Neuronal stem cell (in vitro differentiated cells): Measurements from ENCODE around the gene NCOA3.
A peak's percentile ranks its signal among the peaks of the same experiment; 100 is the strongest.

Experiments used
- DNase-seq: peaks from one replicate; pipeline ENCODE4 v3.0.0-alpha.2; 2013; ENCODE audit warnings: low spot score
- H2AFZ ChIP-seq: one replicate; pipeline ENCODE4 v1.6.1; 2013; ENCODE audit warnings: mild to moderate bottlenecking, low read length, inconsistent platforms
- H2AK5ac ChIP-seq: 2 replicates; pipeline ENCODE4 v1.6.1; 2013; ENCODE audit warnings: low read depth, mild to moderate bottlenecking, inconsistent platforms, low read length, moderate library complexity, mixed read lengths
- H2BK120ac ChIP-seq: 2 replicates; pipeline ENCODE4 v1.6.1; 2013; ENCODE audit warnings: low read depth, mild to moderate bottlenecking, inconsistent platforms, low read length, moderate library complexity, mixed read lengths
- H2BK12ac ChIP-seq: one replicate; pipeline ENCODE4 v1.6.1; 2013; ENCODE audit warnings: low read length, inconsistent platforms
- H2BK15ac ChIP-seq: 2 replicates; pipeline ENCODE4 v1.6.1; 2013; ENCODE audit warnings: mild to moderate bottlenecking, low read length, inconsistent platforms, mixed read lengths
- H2BK5ac ChIP-seq: one replicate; pipeline ENCODE4 v1.6.1; 2013; ENCODE audit warnings: inconsistent platforms, mild to moderate bottlenecking, low read length, moderate library complexity
- H3K14ac ChIP-seq: one replicate; pipeline ENCODE4 v1.6.1; 2013; ENCODE audit warnings: low read length, inconsistent platforms
- H3K18ac ChIP-seq: 2 replicates; pipeline ENCODE4 v1.6.1; 2013; ENCODE audit warnings: low read length, inconsistent platforms
- H3K23ac ChIP-seq: 2 replicates; pipeline ENCODE4 v1.6.1; 2013; ENCODE audit warnings: low read depth, mild to moderate bottlenecking, mixed read lengths, low read length, inconsistent platforms; ENCODE audit not compliant: poor library complexity
- H3K27ac ChIP-seq: replicated peaks from 3 replicates; pipeline ENCODE4 v1.5.1; 2013; ENCODE audit warnings: low read length, inconsistent platforms
- H3K27me3 ChIP-seq, 3 experiments: 2 replicates each; pipeline ENCODE4 v1.6.1; 2013; ENCODE audit warnings: low read length in 3 of 3, mild to moderate bottlenecking in 2 of 3, inconsistent platforms in 1 of 3, low read depth in 1 of 3, mixed read lengths in 1 of 3, moderate library complexity in 1 of 3; ENCODE audit not compliant: control insufficient read depth in 3 of 3, insufficient read depth in 3 of 3
- H3K36me3 ChIP-seq, 2 donors: replicated peaks in 1 of 2; 2 replicates each; pipeline ENCODE4 v1.6.1; 2013; ENCODE audit warnings: low read length in 2 of 2; ENCODE audit not compliant: control insufficient read depth in 2 of 2, insufficient read depth in 2 of 2
- H3K4ac ChIP-seq: 2 replicates; pipeline ENCODE4 v1.6.1; 2013; ENCODE audit warnings: inconsistent platforms, mild to moderate bottlenecking, low read length, moderate library complexity
- H3K4me1 ChIP-seq, 2 donors: 1 replicate in 1 of 2; 2 replicates in 1 of 2; pipeline ENCODE4 v1.6.1; 2013; ENCODE audit warnings: low read length in 2 of 2, low read depth in 1 of 2; ENCODE audit not compliant: control insufficient read depth in 2 of 2, insufficient read depth in 1 of 2
- H3K4me2 ChIP-seq: one replicate; pipeline ENCODE4 v1.6.1; 2013; ENCODE audit warnings: mild to moderate bottlenecking, low read length, inconsistent platforms; ENCODE audit not compliant: insufficient read depth, poor library complexity, severe bottlenecking
- H3K4me3 ChIP-seq, 2 donors: 2 replicates each; pipeline ENCODE4 v1.5.1; 2013; ENCODE audit warnings: low read length in 2 of 2, mild to moderate bottlenecking in 2 of 2, inconsistent platforms in 1 of 2, moderate library complexity in 1 of 2
- H3K79me1 ChIP-seq: one replicate; pipeline ENCODE4 v1.6.1; 2013; ENCODE audit warnings: low read depth, mild to moderate bottlenecking, inconsistent platforms, low read length, moderate library complexity
- H3K9ac ChIP-seq: one replicate; pipeline ENCODE4 v1.6.1; 2013; ENCODE audit warnings: mild to moderate bottlenecking, low read depth, low read length, inconsistent platforms; ENCODE audit not compliant: poor library complexity
- H3K9me3 ChIP-seq, 2 donors: replicated peaks in 1 of 2; 2 replicates each; pipeline versions ENCODE3 to v1.6.1; 2013; ENCODE audit warnings: low read length in 2 of 2, mild to moderate bottlenecking in 2 of 2, inconsistent platforms in 1 of 2, low read depth in 1 of 2, mixed read lengths in 1 of 2, moderate library complexity in 1 of 2; ENCODE audit not compliant: control insufficient read depth in 2 of 2, insufficient read depth in 1 of 2
- H4K8ac ChIP-seq: one replicate; pipeline ENCODE4 v1.6.1; 2013; ENCODE audit warnings: low read depth, mild to moderate bottlenecking, inconsistent platforms, low read length, moderate library complexity
- H4K91ac ChIP-seq: one replicate; pipeline ENCODE4 v1.6.1; 2013; ENCODE audit warnings: low read length, low read depth, mild to moderate bottlenecking, inconsistent platforms; ENCODE audit not compliant: poor library complexity
- WGBS, 2 donors: extraction: QIAGEN DNeasy Blood & Tissue Kit; methylation state at CpG; one replicate each; pipeline ENCODE4 v1.1.7; 2013; ENCODE audit warnings: missing lambda C conversion rate in 2 of 2, mixed read lengths in 1 of 2; ENCODE audit not compliant: insufficient read length in 2 of 2, insufficient replicate concordance in 1 of 2; ENCODE audit errors: extremely low coverage in 2 of 2; 5-methylcytosine and 5-hydroxymethylcytosine counted together

NCOA3 gene

DNA sequence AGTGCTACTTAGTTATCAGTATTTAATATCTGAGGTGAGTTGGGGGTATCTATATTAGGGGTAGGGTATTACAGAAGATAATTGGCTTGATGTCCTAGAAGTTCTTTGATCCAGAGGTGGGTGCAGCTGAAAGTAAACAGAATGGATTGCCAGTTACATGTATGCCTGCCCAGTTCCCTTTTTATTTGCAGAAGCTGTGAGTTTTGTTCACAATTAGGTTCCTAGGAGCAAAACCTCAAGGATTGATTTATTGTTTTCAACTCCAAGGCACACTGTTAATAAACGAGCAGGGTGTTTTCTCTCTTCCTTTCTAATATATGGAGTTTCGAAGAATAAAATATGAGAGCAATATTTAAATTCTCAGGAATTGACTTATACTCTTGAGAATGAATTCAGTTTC, 154.6 kb downstream of the NCOA3 start:
- Histone ChIP-seq H3K18ac (no peak overlapping the region), H2BK5ac (no peak overlapping the region), H3K79me1 (no peaks in the 10 kb centered on the region), H3K4me3 (no peak overlapping the region), H3K4ac (no peak overlapping the region), H3K23ac (no peak overlapping the region), H3K9ac (no peak overlapping the region), H2BK15ac (no peak overlapping the region), H3K4me2 (no peak overlapping the region), H3K4me1 (peaks cover 8 to 25% of the 10 kb centered on the region in 2 donors), H4K8ac (no peak overlapping the region), H2BK12ac (no peak overlapping the region), H3K27me3 (no peaks in the 10 kb centered on the region), H3K9me3 (no peaks in the 10 kb centered on the region), H4K91ac (no peak overlapping the region), H2BK120ac (no peak overlapping the region), H3K27ac (no peak overlapping the region), H3K36me3 (peaks cover 14 to 93% of the 10 kb centered on the region in 2 donors), H3K14ac (no peak overlapping the region), H2AK5ac (no peak overlapping the region), H2AFZ (no peak overlapping the region)
- WGBS, 2 donors: no CpG with 5 or more reads among the region's 2 CpGs
- DNase-seq: no peak

DNA sequence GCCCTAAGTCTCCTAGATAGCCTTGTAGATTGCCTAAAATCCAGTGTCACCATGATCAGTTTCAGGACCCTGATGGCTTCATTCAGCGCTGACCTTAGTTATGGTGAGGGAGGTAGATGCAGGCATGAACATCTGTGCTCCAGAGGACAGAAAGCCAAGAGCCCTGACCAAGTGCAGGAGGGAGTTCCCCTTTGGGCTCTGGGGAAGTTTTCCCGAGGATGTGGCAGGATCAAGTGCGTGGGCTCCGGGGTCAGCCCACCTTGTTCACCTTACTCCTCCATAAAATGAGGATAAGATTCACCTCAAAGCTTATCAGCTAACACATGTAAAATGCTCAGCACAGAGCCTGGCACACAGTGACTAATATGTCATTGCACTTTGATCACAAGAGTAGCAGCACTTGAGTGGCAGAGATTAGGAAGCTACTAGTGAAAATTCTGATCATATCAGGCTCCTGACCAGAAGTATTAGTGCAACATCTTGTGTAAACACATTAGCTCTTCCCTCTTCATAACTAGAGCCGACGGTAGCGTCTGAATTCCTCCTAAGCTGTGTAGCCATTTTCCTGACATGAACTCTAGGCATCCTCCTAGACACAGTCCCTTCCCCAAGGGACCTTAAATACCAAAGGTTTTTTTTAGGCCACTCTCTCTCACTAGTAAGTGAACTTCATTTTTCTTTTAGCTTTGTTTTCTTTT, 158.4 kb downstream of the NCOA3 start:
- Histone ChIP-seq H3K23ac (no peak overlapping the region), H3K27ac (no peak overlapping the region), H3K18ac (no peak overlapping the region), H4K8ac (no peak overlapping the region), H3K79me1 (no peaks in the 10 kb centered on the region), H3K14ac (no peak overlapping the region), H2BK5ac (no peak overlapping the region), H3K9ac (no peak overlapping the region), H3K9me3 (no peaks in the 10 kb centered on the region), H3K4me3 (no peak overlapping the region), H2BK15ac (no peak overlapping the region), H3K36me3 (peaks cover 6 to 78% of the 10 kb centered on the region in 2 donors), H3K4ac (no peak overlapping the region), H4K91ac (no peak overlapping the region), H3K4me2 (no peak overlapping the region), H2AFZ (no peak overlapping the region), H3K4me1 (peaks cover 3 to 9% of the 10 kb centered on the region in 2 donors), H3K27me3 (no peaks in the 10 kb centered on the region), H2AK5ac (no peak overlapping the region), H2BK120ac (no peak overlapping the region), H2BK12ac (no peak overlapping the region)
- WGBS, 2 donors: no CpG with 5 or more reads among the region's 7 CpGs
- DNase-seq: no peak

DNA sequence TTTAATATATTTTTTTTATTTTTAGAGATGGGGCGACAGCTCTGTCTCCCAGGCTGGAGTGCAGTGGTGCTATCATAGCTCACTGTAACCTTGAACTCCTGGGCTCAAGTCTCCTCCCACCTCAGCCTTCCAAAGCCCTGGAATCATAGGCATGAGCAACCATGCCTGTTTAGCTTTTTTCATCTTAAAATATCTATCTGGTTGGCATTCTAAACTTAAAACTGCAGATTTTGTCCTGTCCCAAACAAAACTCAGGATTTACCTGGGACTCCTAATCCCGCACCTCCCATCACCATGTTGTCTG, 158.9 kb downstream of the NCOA3 start:
- Histone ChIP-seq H3K79me1 (no peaks in the 10 kb centered on the region), H3K14ac (no peak overlapping the region), H2BK5ac (no peak overlapping the region), H3K23ac (no peak overlapping the region), H2BK120ac (no peak overlapping the region), H3K4me2 (no peak overlapping the region), H2AFZ (no peak overlapping the region), H3K18ac (no peak overlapping the region), H3K4me1 (peaks cover 4 to 12% of the 10 kb centered on the region in 2 donors), H2AK5ac (no peak overlapping the region), H3K9me3 (no peaks in the 10 kb centered on the region), H3K27ac (no peak overlapping the region), H3K4ac (no peak overlapping the region), H2BK12ac (no peak overlapping the region), H3K4me3 (no peak overlapping the region), H4K8ac (no peak overlapping the region), H2BK15ac (no peak overlapping the region), H3K27me3 (no peaks in the 10 kb centered on the region), H4K91ac (no peak overlapping the region), H3K9ac (no peak overlapping the region), H3K36me3 (peaks cover 6 to 75% of the 10 kb centered on the region in 2 donors)
- no peak for DNase-seq
- WGBS, 2 donors: no CpG with 5 or more reads among the region's 2 CpGs

DNA sequence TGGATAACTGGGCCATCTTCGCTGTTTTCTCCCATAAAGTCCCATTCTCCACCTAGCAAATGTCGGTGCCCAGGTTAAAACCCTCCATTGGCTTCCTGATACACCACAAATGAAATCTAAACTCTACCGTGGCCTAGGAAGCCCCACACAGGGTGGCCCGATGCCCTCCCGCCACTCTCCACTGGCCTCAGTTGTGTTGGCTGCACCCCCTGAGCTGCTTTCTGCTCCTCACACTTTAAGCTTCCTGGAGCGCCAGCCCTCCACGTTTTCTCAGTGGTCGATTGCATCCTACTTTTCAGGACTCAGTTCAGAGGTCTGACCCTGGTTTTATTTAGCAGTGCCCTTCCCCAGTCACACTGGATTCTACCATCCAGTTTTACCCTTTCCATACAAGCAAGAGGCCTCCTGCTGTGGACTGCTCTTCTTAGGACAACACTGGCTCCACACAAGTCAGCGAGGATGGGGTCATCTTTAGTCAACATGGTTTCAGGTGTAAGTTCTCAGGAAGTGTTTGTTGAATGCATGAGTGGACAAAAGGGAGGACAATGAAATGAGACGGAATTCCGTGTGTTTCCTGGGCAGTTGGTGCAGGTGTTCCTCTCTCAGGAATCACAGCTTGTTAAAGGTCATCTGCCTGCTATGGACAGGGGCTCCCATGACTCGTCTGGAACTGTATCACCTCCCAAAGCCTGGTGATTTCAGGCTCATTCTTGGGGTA, 159.5 kb downstream of the NCOA3 start:
- no peak overlapping the region for H3K27ac ChIP-seq
- H3K18ac ChIP-seq: no peak overlapping the region
- H3K9me3 ChIP-seq: no peaks in the 10 kb centered on the region
- no peak overlapping the region for H3K23ac ChIP-seq
- no peak overlapping the region for H2BK15ac ChIP-seq
- WGBS, 2 donors: no CpG with 5 or more reads among the region's 12 CpGs
- no peak overlapping the region for H2BK120ac ChIP-seq
- no peak overlapping the region for H3K4me3 ChIP-seq
- no peak for DNase-seq
- no peaks in the 10 kb centered on the region for H3K27me3 ChIP-seq
- H3K79me1 ChIP-seq: no peaks in the 10 kb centered on the region
- peak overlapping the region; percentile 22 for H3K14ac ChIP-seq
- H2AK5ac ChIP-seq: no peak overlapping the region
- H3K4ac ChIP-seq: no peak overlapping the region
- H3K9ac ChIP-seq: no peak overlapping the region
- no peak overlapping the region for H3K4me2 ChIP-seq
- H2AFZ ChIP-seq: no peak overlapping the region
- peak overlapping the region; percentile 21 for H4K8ac ChIP-seq
- no peak overlapping the region for H2BK12ac ChIP-seq
- no peak overlapping the region for H2BK5ac ChIP-seq
- H4K91ac ChIP-seq: no peak overlapping the region
- peaks cover 6 to 76% of the 10 kb centered on the region in 2 donors for H3K36me3 ChIP-seq
- peaks cover 4 to 14% of the 10 kb centered on the region in 2 donors for H3K4me1 ChIP-seq
